Duodenal mucosa (tissue), 2 donors: Measurements from ENCODE around the gene ERGIC1.
A peak's percentile ranks its signal among the peaks of the same experiment; 100 is the strongest.

Source experiments
- H3K27ac ChIP-seq: one replicate; pipeline ENCODE4 v1.7.0; 2013; ENCODE audit warnings: low read depth, low read length
- H3K27me3 ChIP-seq, 2 donors: one replicate each; pipeline ENCODE4 v1.7.0; 2013; ENCODE audit warnings: low read length in 2 of 2, control low read depth in 1 of 2; ENCODE audit not compliant: insufficient read depth in 2 of 2, control insufficient read depth in 1 of 2
- H3K36me3 ChIP-seq, 2 donors: one replicate each; pipeline ENCODE4 v1.7.0; 2013; ENCODE audit warnings: low read length in 2 of 2, control low read depth in 1 of 2; ENCODE audit not compliant: insufficient read depth in 2 of 2, control insufficient read depth in 1 of 2
- H3K4me1 ChIP-seq, 2 donors: one replicate each; pipeline ENCODE4 v1.7.0; 2013; ENCODE audit warnings: low read length in 2 of 2, control low read depth in 1 of 2; ENCODE audit not compliant: insufficient read depth in 2 of 2, control insufficient read depth in 1 of 2
- H3K4me3 ChIP-seq, 2 donors: one replicate each; pipeline ENCODE4 v1.7.0; 2013; ENCODE audit warnings: low read length in 2 of 2, low read depth in 1 of 2
- H3K9ac ChIP-seq, 2 donors: one replicate each; pipeline ENCODE4 v1.7.0; 2013; ENCODE audit warnings: low read length in 2 of 2, low read depth in 1 of 2
- H3K9me3 ChIP-seq, 2 donors: one replicate each; pipeline ENCODE4 v1.7.0; 2013; ENCODE audit warnings: low read length in 2 of 2, control low read depth in 1 of 2; ENCODE audit not compliant: control insufficient read depth in 1 of 2

Gene ERGIC1

GRCh38 chr5:172905346-172906140, 71.5 kb downstream of the ERGIC1 start:
- peaks cover 27 to 31% of the 10 kb centered on the region in 2 donors for H3K4me1 ChIP-seq
- no peaks in the 10 kb centered on the region for H3K27me3 ChIP-seq
- peak overlapping the region; percentile 51 to 79 for H3K9ac ChIP-seq
- peak overlapping the region; percentile 94 for H3K27ac ChIP-seq
- H3K4me3 ChIP-seq, result no peak overlapping the region
- H3K36me3 ChIP-seq, result peaks cover 8 to 18% of the 10 kb centered on the region in 2 donors
- H3K9me3 ChIP-seq, result no peaks in the 10 kb centered on the region

GRCh38 chr5:172906436-172906835, 72.4 kb downstream of the ERGIC1 start:
- Histone ChIP-seq H3K4me3 (no peak overlapping the region), H3K9ac (no peak overlapping the region), H3K4me1 (peaks cover 27 to 31% of the 10 kb centered on the region in 2 donors), H3K36me3 (peaks cover 4 to 13% of the 10 kb centered on the region in 2 donors), H3K27ac (no peak overlapping the region), H3K9me3 (no peaks in the 10 kb centered on the region), H3K27me3 (no peaks in the 10 kb centered on the region)

GRCh38 chr5:172906888-172907287, 72.8 kb downstream of the ERGIC1 start:
- Histone ChIP-seq H3K27ac (no peak overlapping the region), H3K4me3 (no peak overlapping the region), H3K27me3 (no peaks in the 10 kb centered on the region), H3K9me3 (no peaks in the 10 kb centered on the region), H3K36me3 (peaks cover 1 to 10% of the 10 kb centered on the region in 2 donors), H3K9ac (no peak overlapping the region), H3K4me1 (peaks cover 27 to 29% of the 10 kb centered on the region in 2 donors)

GRCh38 chr5:172907657-172908056, 73.6 kb downstream of the ERGIC1 start:
- H3K4me3 ChIP-seq, result no peak overlapping the region
- no peaks in the 10 kb centered on the region for H3K9me3 ChIP-seq
- peaks cover 0 to 9% of the 10 kb centered on the region in 2 donors for H3K36me3 ChIP-seq
- no peak overlapping the region for H3K9ac ChIP-seq
- no peak overlapping the region for H3K27ac ChIP-seq
- peaks cover 25 to 27% of the 10 kb centered on the region in 2 donors for H3K4me1 ChIP-seq
- H3K27me3 ChIP-seq, result no peaks in the 10 kb centered on the region

- Histone ChIP-seq H3K9me3 (no peaks in the 10 kb centered on the region), H3K27me3 (no peaks in the 10 kb centered on the region), H3K9ac (no peak overlapping the region), H3K4me1 (peaks cover 19% of the 10 kb centered on the region in 2 donors), H3K36me3 (peaks cover 5 to 17% of the 10 kb centered on the region in 2 donors), H3K4me3 (no peak overlapping the region), H3K27ac (no peak overlapping the region)
Measured at GRCh38 chr5:172908662-172909061, 74.6 kb downstream of the ERGIC1 start.

- H3K9ac ChIP-seq, result no peak overlapping the region
- no peak overlapping the region for H3K27ac ChIP-seq
- no peaks in the 10 kb centered on the region for H3K9me3 ChIP-seq
- H3K27me3 ChIP-seq, result no peaks in the 10 kb centered on the region
- peaks cover 6 to 7% of the 10 kb centered on the region in 2 donors for H3K4me1 ChIP-seq
- H3K36me3 ChIP-seq, result peaks cover 12 to 24% of the 10 kb centered on the region in 2 donors
- no peak overlapping the region for H3K4me3 ChIP-seq
Measured at GRCh38 chr5:172909931-172910502, 76.0 kb downstream of the ERGIC1 start.

GRCh38 chr5:172910828-172911627, 77.0 kb downstream of the ERGIC1 start:
- H3K36me3 ChIP-seq, result peaks cover 21 to 34% of the 10 kb centered on the region in 2 donors
- no peak overlapping the region for H3K4me3 ChIP-seq
- no peaks in the 10 kb centered on the region for H3K9me3 ChIP-seq
- H3K27ac ChIP-seq, result no peak overlapping the region
- H3K27me3 ChIP-seq, result no peaks in the 10 kb centered on the region
- H3K9ac ChIP-seq, result no peak overlapping the region
- no peaks in the 10 kb centered on the region for H3K4me1 ChIP-seq

- H3K4me1 ChIP-seq, result no peaks in the 10 kb centered on the region
- peaks cover 22 to 39% of the 10 kb centered on the region in 2 donors for H3K36me3 ChIP-seq
- no peak overlapping the region for H3K4me3 ChIP-seq
- no peaks in the 10 kb centered on the region for H3K27me3 ChIP-seq
- H3K27ac ChIP-seq, result no peak overlapping the region
- H3K9ac ChIP-seq, result no peak overlapping the region
- H3K9me3 ChIP-seq, result no peaks in the 10 kb centered on the region
Measured at GRCh38 chr5:172911628-172911880, 77.5 kb downstream of the ERGIC1 start.

- Histone ChIP-seq H3K27ac (no peak overlapping the region), H3K9ac (no peak overlapping the region), H3K9me3 (no peaks in the 10 kb centered on the region)
Measured at GRCh38 chr5:172911976-172912375, 77.9 kb downstream of the ERGIC1 start.

More at GRCh38 chr5:172911976-172912375, 77.9 kb downstream of the ERGIC1 start:
- Histone ChIP-seq H3K4me3 (no peak overlapping the region), H3K4me1 (no peaks in the 10 kb centered on the region), H3K36me3 (peaks cover 22 to 39% of the 10 kb centered on the region in 2 donors), H3K27me3 (no peaks in the 10 kb centered on the region)
